A673 (cell line): ENCODE results near the gene ZNF283. TPM values are rescaled to one million over a fixed set of nuclear protein-coding genes. Genes with fewer than 3 reads are reported as not detected.
A peak's percentile ranks its signal among the peaks of the same experiment; 100 is the strongest.

Experiments
- BruUV-seq: library from RNA; stranded (reverse); fragments of 400-500 nt; replicated peaks from 2 replicates; lab custom pipeline; 2021; lab: Mats Ljungman, UMichigan
- CTCF ChIA-PET: fragments of 300-600 bp; sonication (Branson Sonifier 250); formaldehyde crosslinking; loops from one replicate; lab custom pipeline; 2022; ENCODE audit warnings: antibody characterized with exemption; lab: Charles Lee
- POLR2A ChIA-PET: fragments of 300-600 bp; sonication (Branson Sonifier 250); formaldehyde crosslinking; loops from one replicate; lab custom pipeline; 2022; ENCODE audit warnings: antibody characterized with exemption; ENCODE audit not compliant: low non-redundant PET; lab: Charles Lee
- DNase-seq: peaks from one replicate; pipeline ENCODE4 v3.0.0-alpha.2; 2015; ENCODE audit warnings: low spot score
- H3K27ac ChIP-seq: fragments of 200-600 bp; sonication (generic); 2 replicates; pipeline ENCODE4 v1.5.1; 2016; ENCODE audit warnings: mixed run types, low read depth, mild to moderate bottlenecking, mixed read lengths, antibody characterized with exemption, low read length; ENCODE audit not compliant: poor library complexity, severe bottlenecking
- H3K27me3 ChIP-seq: fragments of 200-600 bp; sonication (generic); replicated peaks from 2 replicates; pipeline ENCODE4 v1.6.1; 2017; ENCODE audit warnings: mixed run types, low read depth, mild to moderate bottlenecking, mixed read lengths, antibody characterized with exemption, low read length; ENCODE audit not compliant: insufficient read depth, poor library complexity
- H3K36me3 ChIP-seq: fragments of 200-600 bp; sonication (generic); 2 replicates; pipeline ENCODE4 v1.6.1; 2016; ENCODE audit warnings: mixed run types, mild to moderate bottlenecking, mixed read lengths, antibody characterized with exemption, low read length; ENCODE audit not compliant: insufficient read depth, poor library complexity, severe bottlenecking
- H3K4me1 ChIP-seq: fragments of 200-600 bp; sonication (generic); 2 replicates; pipeline ENCODE4 v1.6.1; 2017; ENCODE audit warnings: mixed run types, mild to moderate bottlenecking, mixed read lengths, antibody characterized with exemption, low read length; ENCODE audit not compliant: insufficient read depth, poor library complexity, severe bottlenecking
- H3K4me3 ChIP-seq: fragments of 200-600 bp; sonication (generic); 2 replicates; pipeline ENCODE4 v1.5.1; 2016; ENCODE audit warnings: low read depth, mixed run types, mild to moderate bottlenecking, mixed read lengths, low read length; ENCODE audit not compliant: poor library complexity, severe bottlenecking
- H3K9me3 ChIP-seq: fragments of 200-600 bp; sonication (generic); 2 replicates; pipeline ENCODE4 v1.6.1; 2016; ENCODE audit warnings: mixed run types, low read depth, mild to moderate bottlenecking, mixed read lengths, antibody characterized with exemption, low read length; ENCODE audit not compliant: poor library complexity, severe bottlenecking
- CTCF ChIP-seq: fragments of 300-800, 200-600 bp; sonication (generic); conservative IDR thresholded peaks from 2 replicates; pipeline ENCODE4 v1.5.1; 2017; ENCODE audit warnings: low read depth, mild to moderate bottlenecking, antibody characterized with exemption, low read length, moderate library complexity, mixed read lengths
- EZH2 ChIP-seq: fragments of 200-600 bp; sonication (generic); IDR thresholded peaks from 2 replicates; pipeline ENCODE4 v1.6.1; 2017; ENCODE audit warnings: borderline replicate concordance, low read depth, mild to moderate bottlenecking, mixed read lengths, antibody characterized with exemption, low read length; ENCODE audit not compliant: poor library complexity, severe bottlenecking
- intact Hi-C: fragments of 100-400 bp; cut with micrococcal nuclease; formaldehyde crosslinking; loops from one replicate; pipeline ENCODE4 v1.10.0; 2022; ENCODE audit not compliant: unreplicated experiment
- total RNA-seq: library from RNA; stranded (reverse); gene quantifications from 2 replicates; pipeline ENCODE4 v1.2.3, GENCODE V29; 2021

Gene ZNF283
- total RNA-seq, 1 experiment from 2014 or later: 9.4 TPM

- intact Hi-C loops: loop anchor here (10.0 kb wide), 1 partner anchor 362 kb away; no protein-coding TSS in a partner anchor
- no peak for TF ChIP-seq EZH2
- TF ChIP-seq CTCF: no peak
- no peaks in the 10 kb centered on the region for H3K36me3 ChIP-seq
- no peaks in the 10 kb centered on the region for H3K27me3 ChIP-seq
- ChIA-PET CTCF (no interaction called here), POLR2A (no interaction called here)
- no peak overlapping the region for H3K27ac ChIP-seq
- BruUV-seq: no TSS peak
- H3K4me1 ChIP-seq: no peaks in the 10 kb centered on the region
- DNase-seq: no peak
- no peak overlapping the region for H3K4me3 ChIP-seq
- H3K9me3 ChIP-seq: no peaks in the 10 kb centered on the region
Measured at GRCh38 chr19:43806848-43807247, 20.3 kb upstream of the ZNF283 start.

DNA sequence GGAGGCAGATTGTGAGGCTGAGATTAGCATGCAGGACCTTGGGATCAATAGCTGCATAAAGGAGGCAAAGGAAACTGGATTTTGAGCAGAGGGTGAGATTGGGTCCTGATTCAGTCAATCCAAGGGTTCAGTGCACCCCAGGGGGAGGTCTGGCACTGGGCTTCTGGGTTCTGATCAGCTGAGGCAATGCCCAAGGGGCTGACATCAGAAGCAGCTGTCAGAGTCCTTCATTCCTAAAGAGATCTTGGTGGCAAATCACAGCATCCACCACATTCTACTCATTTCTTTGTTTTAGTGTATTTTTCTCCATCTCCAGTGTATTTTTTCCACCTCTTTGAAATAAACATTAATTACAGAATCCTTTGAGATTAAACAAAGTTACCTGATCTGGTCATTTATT is 19.5 kb upstream of the ZNF283 start:
- intact Hi-C loops: loop anchor here (10.0 kb wide), 1 partner anchor 363 kb away; no protein-coding TSS in a partner anchor
- no peak for DNase-seq
- no peaks in the 10 kb centered on the region for H3K4me1 ChIP-seq
- H3K4me3 ChIP-seq: no peak overlapping the region
- POLR2A ChIA-PET: no interaction called here
- H3K36me3 ChIP-seq: no peaks in the 10 kb centered on the region
- H3K27ac ChIP-seq: no peak overlapping the region
- no peaks in the 10 kb centered on the region for H3K9me3 ChIP-seq
- no peaks in the 10 kb centered on the region for H3K27me3 ChIP-seq
- CTCF ChIA-PET: no interaction called here
- TF ChIP-seq EZH2: no peak
- TF ChIP-seq CTCF: no peak
- no TSS peak for BruUV-seq

DNA sequence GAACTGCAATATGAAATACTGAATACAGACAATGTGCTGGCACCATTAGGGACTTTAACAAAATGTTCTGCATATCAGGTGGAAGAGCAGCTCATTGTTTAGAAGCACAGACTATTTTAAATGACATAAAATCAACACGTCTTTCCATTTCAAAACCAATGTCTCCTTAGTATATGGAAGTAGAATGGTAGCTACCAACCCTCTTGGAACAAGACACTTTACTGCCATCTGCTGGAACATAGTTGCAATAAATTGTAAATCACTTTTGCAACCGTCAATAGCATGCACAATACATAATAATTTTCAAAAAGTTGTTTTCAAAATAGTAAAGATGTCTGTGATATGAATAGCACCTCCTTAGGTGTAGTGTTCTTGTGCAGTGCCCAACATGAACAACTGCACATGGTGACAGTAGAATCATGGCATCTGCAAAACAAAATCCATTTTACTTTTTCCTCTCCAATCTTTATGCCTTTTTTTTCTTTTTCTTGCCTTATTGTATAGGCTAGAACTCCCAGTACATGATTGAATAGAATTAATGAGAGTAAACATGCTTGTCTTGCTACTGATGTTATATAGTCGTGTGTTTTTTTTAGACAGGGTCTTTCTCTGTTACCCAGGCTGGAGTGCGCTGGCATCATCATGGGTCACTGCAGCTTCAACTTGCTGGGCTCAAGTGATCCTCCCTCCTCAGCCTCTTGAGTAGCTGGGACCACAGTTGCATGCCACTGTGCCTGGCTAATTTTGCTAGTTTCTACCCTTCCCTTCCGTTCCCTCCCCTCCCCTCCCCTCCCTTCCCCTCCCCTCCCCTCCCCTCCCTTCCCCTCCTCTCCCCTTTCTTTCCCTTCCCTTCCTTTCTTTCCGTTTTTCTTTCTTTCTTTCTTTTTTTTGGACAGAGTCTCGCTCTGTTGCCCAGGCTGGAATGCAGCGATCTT is 17.1 kb upstream of the ZNF283 start:
- Histone ChIP-seq H3K4me3 (no peak overlapping the region), H3K4me1 (no peaks in the 10 kb centered on the region), H3K9me3 (no peaks in the 10 kb centered on the region), H3K36me3 (no peaks in the 10 kb centered on the region), H3K27me3 (no peaks in the 10 kb centered on the region), H3K27ac (no peak overlapping the region)
- CTCF ChIA-PET: interaction anchor here (0.5 to 1.5 kb wide), 10 partner anchors 10 to 363 kb away, joined by 3 to 18 read pairs (median 3); partner anchors contain the start of genes SMG9 and ZNF45
- BruUV-seq: no TSS peak
- DNase-seq: peak; percentile 73
- intact Hi-C loops: loop anchor here (10.0 kb wide), 1 partner anchor 365 kb away; no protein-coding TSS in a partner anchor
- TF ChIP-seq EZH2 (no peak), CTCF (peak; percentile 71)
- POLR2A ChIA-PET: interaction anchor here (0.5 to 0.7 kb wide), 4 partner anchors 65 to 1523 kb away, joined by 3 to 8 read pairs (median 6); no protein-coding TSS in a partner anchor
